ENCODE measurements around the gene WNT8B.

DNA sequence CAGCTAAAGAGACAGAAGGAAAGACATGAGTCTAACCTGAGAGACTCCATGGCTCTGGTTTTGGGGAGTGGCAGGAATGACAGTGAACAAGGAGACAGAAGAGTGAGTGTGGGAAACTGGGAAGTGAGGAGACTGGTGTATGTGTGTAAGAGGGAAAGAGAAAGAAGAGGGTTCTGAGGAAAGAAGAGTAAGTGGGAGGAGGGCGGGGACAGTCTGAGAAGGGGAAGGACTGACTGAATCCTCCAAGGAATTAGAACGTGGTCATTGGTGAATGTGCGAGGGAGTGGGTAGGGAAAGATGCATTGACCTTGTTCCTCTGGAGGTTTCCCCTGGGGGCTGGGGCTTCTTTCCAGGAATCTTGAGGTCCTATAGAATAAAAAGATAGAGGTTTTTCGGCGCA lies 26.6 kb downstream of the WNT8B start:
- TF ChIP-seq, protein P1, sequence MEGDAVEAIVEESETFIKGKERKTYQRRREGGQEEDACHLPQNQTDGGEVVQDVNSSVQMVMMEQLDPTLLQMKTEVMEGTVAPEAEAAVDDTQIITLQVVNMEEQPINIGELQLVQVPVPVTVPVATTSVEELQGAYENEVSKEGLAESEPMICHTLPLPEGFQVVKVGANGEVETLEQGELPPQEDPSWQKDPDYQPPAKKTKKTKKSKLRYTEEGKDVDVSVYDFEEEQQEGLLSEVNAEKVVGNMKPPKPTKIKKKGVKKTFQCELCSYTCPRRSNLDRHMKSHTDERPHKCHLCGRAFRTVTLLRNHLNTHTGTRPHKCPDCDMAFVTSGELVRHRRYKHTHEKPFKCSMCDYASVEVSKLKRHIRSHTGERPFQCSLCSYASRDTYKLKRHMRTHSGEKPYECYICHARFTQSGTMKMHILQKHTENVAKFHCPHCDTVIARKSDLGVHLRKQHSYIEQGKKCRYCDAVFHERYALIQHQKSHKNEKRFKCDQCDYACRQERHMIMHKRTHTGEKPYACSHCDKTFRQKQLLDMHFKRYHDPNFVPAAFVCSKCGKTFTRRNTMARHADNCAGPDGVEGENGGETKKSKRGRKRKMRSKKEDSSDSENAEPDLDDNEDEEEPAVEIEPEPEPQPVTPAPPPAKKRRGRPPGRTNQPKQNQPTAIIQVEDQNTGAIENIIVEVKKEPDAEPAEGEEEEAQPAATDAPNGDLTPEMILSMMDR (IDR thresholded peaks at IDR 0.05), result no peak
- TF ChIP-seq POLR2AphosphoS5 (IDR thresholded peaks at IDR 0.05) (no peak), POLR2A (IDR thresholded peaks at IDR 0.05) (no peak), EP300 (IDR thresholded peaks at IDR 0.05) (no peak)
